Fibroblast of peridontal ligament (primary cell): ENCODE measurements around the gene ABCD1.

Source experiments
- DNase-seq: peaks from one replicate; pipeline ENCODE4 v3.0.0-alpha.2; 2010; ENCODE audit errors: extremely low read depth

The ABCD1 gene

DNA sequence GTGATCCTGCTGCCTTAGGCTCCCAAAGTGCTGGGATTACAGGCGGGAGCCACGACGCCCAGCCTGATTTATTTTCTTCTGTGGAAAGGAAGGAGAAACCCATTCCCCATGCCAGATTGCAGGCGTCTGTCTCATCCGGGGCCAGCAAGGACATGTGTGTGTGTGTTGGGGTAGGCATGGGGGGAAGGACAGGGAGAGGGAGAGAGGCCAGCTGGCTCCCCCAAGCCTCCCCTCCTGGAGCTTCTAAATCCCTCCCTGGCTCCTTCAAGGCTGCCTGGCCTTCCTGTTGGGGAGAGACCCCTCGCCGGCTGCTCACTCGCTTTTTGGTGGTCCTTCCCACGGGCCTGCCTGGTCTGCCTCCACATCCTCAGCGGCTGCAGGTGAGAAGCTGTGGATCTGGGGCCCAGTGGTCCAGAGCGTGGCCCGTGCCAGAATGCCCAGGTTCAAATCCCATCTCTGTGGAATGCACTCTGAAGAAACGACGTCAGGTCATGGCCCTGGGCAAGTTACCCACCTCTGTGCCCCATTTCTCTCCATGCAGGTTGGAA lies 38.0 kb downstream of the ABCD1 start:
- no peak for DNase-seq

DNA sequence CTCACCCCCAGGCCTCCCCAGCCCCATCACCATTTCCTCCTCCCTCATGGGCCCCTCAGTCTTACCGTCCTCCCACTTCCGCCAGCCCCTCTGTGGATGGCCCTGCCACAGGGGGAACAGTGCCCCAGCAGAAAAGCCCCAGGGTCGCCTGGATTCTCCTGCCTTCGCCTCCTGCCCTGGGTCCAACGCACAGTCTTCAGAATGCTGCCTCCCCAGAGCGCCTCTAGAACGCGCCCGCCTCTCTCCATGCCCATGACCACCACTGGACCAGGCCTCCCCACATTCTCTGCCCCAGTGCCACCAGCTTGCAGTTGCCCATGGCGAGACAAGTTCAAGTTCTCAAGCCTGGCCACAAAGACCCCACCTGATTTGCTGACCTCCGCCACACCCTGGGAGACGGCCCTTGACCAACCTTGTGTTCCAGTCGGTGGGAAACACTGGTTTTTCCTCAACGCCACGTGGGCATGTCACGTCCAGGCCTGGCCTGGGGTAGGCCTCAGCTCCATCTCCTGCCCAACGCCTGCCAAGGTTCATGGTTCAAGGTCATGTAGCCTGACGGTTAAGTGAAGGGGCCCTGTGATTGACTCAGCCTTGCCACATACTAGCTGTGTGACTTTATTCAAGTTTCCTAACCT lies 38.8 kb downstream of the ABCD1 start:
- DNase-seq = no peak

DNA sequence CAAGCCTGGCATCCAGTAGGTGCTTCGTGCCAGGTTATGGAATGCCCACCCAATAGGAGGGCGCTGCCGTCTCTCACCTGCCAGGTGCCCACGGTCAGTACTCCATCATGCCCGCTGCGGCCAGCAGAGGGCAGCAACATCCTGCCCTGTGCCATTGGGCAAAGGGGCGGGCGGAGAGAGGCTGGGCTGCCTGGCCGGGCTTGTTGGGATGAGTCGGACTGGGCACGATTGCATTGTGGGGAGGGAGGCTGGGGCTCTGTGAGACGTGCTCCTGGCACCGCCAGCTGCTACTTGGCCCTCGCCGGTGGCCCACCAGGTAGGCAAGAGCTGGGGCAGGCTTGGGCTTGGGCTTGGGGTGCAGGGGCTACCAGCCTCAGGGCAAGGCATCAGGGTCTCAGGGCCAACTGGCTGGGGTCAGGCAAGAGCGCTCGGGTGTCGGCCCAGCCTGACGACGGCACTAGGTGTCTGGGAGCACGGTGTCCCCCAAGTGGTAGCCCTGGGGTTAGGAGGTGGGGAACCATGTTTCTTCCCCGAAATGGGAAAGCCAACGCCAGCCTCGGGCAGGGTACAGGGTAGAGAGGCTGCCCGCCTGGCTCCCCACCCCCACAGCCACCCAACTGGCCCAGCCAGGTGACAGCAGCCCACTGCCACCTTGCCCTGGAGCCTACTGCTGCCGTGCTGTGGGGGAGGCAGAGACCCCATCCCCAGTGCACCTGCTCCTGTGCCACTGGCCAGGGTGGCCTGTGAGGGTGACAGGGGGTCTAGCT lies 39.5 kb downstream of the ABCD1 start, which contains the start of gene PLXNB3:
PLXNB3 (plus strand) TSS at position 261 of the 767 bp plus-strand sequence. CDS start 1,287 bp downstream, outside the sequence.
- DNase-seq = peak; percentile 59

- no peak for DNase-seq
Observed at GRCh38 chrX:153764786-153765137, 40.1 kb downstream of the ABCD1 start.

DNA sequence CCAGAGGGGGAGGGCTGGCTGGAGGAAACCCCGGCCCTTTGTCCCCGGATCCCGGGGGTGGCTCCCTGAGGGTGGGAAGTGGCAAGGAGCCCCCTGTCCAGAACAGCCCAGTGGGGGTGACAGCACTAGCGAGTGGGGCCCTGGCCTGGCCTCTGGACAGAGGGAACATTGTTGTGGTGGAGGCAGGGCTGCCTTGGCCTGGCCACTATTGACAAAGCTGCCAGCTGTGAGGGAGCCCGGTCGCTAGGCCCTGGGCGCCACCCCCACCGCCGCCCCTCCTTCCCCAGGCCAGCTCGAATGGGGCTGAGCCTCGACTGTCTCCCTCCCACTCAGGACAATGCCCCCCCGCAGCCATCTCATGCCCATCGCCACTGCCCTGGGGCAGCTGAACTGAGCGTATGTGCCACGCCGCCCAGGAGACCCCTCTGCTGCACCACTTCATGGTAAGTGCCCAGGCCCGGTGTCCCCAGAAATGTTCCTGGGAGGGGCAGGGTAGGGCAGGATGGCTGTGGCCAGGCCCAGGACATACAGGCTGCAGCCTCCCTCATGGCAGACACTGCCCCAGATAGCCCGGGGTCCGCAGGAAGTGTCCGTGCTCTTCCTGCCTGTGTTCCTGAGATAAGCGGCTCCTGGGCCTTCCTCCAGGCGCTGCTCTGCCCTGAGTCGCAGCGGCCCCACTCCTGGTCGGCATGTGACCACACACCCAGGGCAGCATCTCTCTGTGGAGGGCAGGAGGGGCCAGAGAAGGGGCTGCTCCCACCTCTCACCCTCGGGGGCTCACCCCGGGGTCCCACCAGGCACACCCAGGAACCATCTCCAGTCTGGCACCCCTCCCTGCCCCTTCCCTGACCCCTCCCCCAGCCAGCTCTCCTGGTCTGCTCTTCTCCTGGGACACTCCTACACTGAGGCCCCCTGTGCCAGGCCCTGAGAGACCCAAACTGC lies 40.8 kb downstream of the ABCD1 start:
- no peak for DNase-seq

GRCh38 chrX:153766098-153766817 lies 41.6 kb downstream of the ABCD1 start:
- peak; percentile 57 for DNase-seq

- no peak for DNase-seq
Observed at GRCh38 chrX:153766871-153767673, 42.4 kb downstream of the ABCD1 start.

GRCh38 chrX:153767674-153768055 lies 43.0 kb downstream of the ABCD1 start:
- DNase-seq = no peak

DNA sequence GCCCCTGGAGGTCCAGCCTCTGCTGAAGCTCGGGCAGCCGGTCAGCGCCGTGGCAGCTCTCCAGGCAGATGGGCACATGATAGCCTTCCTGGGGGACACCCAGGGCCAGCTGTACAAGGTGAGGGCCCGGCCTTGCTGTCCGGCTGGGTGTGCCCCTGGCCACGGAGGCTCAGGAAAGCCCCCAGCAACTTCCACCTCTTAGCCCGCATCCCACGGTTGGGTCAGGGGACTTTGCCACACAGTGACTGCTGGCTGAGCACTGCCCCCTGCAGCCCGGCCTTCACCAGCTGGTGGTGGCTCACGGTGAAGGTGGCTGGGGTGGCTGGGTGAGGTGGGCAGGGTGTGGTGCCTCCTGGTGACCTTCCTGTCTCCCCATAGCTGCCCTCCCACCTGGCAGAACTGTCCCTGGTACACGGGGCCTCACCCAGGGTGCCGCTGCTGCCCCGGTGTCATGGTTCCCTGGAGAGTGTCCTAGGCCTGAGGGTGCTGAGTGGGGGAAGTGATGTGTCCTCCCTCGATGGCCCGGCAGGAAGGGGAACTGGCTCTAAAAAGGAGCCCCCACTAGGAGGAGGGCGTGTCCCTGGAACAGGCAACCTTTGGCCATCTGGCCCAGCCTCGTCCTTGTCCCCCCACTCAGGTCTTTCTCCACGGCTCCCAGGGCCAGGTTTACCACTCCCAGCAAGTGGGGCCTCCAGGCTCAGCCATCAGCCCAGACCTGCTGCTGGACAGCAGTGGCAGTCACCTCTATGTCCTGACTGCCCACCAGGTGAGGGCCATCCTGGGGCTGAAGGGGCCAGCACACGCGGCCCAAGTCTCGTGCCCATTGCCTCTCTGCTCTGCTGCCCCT lies 43.9 kb downstream of the ABCD1 start:
- DNase-seq = no peak

- DNase-seq = no peak
Observed at GRCh38 chrX:153769158-153769864, 44.7 kb downstream of the ABCD1 start.

DNA sequence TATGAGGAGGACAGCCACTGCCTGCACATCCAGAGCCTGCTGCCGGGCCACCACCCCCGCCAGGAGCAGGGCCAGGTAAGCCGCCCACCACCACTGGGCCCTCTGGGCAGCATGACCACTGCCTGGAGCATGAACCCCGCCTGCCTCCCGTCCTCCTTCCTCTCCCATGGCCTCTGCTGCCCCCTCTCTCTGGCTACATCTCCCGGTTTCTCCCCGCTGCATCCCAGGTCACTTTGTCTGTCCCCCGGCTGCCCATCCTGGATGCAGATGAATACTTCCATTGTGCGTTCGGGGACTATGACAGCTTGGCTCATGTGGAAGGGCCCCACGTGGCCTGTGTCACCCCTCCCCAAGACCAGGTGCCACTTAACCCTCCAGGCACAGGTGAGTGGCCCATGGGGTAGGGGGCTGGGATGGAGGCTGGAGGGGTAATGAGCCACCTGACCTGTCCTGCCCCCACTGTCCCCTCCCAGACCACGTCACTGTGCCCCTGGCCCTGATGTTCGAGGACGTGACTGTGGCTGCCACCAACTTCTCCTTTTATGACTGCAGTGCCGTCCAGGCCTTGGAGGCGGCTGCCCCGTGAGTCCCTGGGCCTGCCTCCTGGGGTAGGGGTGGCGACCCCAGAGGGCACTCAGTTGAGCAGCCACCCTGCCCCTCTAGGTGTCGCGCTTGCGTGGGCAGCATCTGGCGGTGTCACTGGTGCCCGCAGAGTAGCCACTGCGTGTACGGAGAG lies 45.4 kb downstream of the ABCD1 start:
- no peak for DNase-seq

DNA sequence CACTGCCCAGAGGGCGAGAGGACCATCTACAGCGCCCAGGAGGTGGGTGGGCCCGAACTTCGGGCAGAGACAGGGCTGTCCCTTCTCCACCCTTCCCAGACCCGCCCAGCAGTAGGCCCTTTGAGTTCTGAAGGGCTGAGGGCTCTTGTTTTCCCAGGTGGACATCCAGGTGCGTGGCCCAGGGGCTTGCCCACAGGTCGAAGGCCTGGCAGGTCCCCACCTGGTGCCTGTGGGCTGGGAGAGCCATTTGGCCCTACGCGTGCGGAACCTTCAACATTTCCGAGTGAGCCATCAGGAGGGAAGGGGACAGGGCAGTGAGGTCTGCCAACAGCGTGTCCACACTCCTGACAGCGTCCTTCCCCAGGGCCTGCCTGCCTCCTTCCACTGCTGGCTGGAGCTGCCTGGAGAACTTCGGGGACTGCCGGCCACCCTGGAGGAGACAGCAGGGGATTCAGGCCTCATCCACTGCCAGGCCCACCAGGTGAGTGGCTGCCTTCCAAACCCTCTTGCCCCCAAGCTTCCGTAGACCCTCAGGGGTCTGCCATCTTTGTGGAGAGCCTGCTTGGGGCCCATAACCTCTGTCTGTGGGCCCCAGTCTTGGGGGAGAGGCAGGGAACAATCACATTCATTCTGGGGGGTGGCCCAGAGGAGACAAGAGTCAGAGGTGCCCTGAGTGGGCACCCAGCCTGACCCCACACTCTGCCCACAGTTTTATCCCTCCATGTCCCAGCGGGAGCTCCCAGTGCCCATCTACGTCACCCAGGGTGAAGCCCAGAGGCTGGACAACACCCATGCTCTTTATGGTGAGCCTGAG lies 46.2 kb downstream of the ABCD1 start:
- no peak for DNase-seq

DNA sequence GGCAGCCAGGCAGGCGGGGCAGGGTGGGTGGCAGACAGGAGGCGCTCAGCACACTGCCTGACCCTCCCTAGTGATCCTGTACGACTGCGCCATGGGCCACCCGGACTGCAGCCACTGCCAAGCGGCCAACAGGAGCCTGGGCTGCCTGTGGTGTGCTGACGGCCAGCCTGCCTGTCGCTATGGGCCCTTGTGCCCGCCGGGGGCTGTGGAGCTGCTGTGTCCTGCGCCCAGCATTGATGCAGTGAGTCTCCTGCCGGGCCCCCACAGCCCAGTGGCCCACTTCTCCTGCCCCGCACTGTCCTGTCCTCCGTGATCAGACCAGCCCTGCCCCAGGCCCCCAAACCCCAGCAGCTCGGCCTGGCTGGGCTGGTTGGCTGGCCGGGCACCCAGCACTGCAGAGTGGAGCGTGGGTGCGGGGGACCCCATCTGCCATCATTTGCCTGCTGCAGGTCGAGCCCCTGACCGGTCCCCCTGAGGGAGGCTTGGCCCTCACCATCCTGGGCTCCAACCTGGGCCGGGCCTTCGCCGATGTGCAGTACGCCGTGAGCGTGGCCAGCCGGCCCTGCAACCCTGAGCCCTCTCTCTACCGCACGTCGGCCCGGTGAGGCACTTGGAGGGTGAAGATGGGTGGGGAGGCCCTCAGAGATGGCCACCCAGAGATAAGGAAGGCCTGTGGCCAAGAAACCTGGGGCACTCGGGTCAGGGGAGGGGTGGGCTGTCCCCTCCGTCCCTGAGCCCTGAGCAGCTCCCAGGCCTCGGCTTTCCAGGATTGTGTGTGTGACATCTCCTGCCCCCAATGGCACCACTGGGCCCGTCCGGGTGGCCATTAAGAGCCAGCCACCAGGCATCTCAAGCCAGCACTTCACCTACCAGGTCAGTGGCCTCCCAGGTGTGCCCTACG lies 47.0 kb downstream of the ABCD1 start:
- no peak for DNase-seq

- no peak for DNase-seq
Observed at GRCh38 chrX:153772316-153773217, 47.9 kb downstream of the ABCD1 start.

GRCh38 chrX:153773218-153773611 lies 48.6 kb downstream of the ABCD1 start:
- DNase-seq = no peak
